Mammary epithelial cell (primary cell): ENCODE measurements around the gene CAPS.

Experiments used
- CTCF ChIP-seq, 2 donors: IDR thresholded peaks in 1 of 2; conservative IDR thresholded peaks in 1 of 2; 2 replicates each; pipeline ENCODE4 v1.5.1; 2011 to 2012; ENCODE audit warnings: inconsistent platforms in 2 of 2, low read length in 2 of 2, mild to moderate bottlenecking in 2 of 2, control low read depth in 1 of 2, low read depth in 1 of 2; ENCODE audit not compliant: insufficient read depth in 1 of 2; ENCODE audit errors: extremely low read depth in 1 of 2
- EZH2 ChIP-seq: IDR thresholded peaks from 2 replicates; pipeline ENCODE4 v1.6.1; 2012; ENCODE audit warnings: low read length, inconsistent platforms, borderline replicate concordance

- TF ChIP-seq CTCF (conservative IDR thresholded peaks at IDR 0.05 in 1 of 2, IDR thresholded peaks at IDR 0.05 in 1 of 2; ENCODE audit: extremely low read depth in 1 of 2, insufficient read depth in 1 of 2, low read depth in 1 of 2, low read length in 2 of 2) (no peak), EZH2 (no peak)
Observed at GRCh38 chr19:5953030-5953589, 39.1 kb downstream of the CAPS start.
